ENCODE measurements around the gene PLCH2. TPM values are rescaled to one million over a fixed set of nuclear protein-coding genes. Genes with fewer than 3 reads are reported as not detected.

Gene PLCH2
- total RNA-seq, 1 donor from 2014 or later = 30.7 TPM

DNA sequence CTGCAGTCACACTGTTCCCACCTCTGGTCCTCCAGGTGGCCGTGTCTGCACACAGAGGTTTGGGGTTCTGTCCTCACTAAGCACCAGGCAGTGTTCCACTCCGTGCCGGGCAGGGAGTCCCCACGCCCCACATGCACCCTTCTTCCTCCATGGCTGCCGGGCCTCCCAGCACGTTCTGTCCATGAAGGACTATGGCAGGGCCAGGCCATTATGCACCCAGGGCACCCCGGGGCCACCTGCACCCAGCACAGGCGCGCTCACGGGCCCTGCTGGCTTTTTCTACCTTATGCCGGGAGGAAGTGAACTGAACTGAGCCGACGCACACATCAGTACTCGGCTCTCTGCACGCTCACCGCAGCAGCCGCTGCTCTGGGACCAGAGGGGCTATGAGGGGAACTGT, 40.0 kb downstream of the PLCH2 start:
- Histone ChIP-seq H3K4me3 (no peak overlapping the region), H3K9me3 (no peaks in the 10 kb centered on the region), H3K27me3 (no peaks in the 10 kb centered on the region), H3K4me1 (no peaks in the 10 kb centered on the region), H3K36me3 (peaks cover 3 to 93% of the 10 kb centered on the region in 2 donors), H3K27ac (no peak overlapping the region)
- no peak for TF ChIP-seq POLR2A (IDR thresholded peaks at IDR 0.05)
- no peak for TF ChIP-seq POLR2AphosphoS5 (IDR thresholded peaks at IDR 0.05; ENCODE audit: insufficient read depth in 1 of 2, low read depth in 1 of 2)
- TF ChIP-seq, protein P1, sequence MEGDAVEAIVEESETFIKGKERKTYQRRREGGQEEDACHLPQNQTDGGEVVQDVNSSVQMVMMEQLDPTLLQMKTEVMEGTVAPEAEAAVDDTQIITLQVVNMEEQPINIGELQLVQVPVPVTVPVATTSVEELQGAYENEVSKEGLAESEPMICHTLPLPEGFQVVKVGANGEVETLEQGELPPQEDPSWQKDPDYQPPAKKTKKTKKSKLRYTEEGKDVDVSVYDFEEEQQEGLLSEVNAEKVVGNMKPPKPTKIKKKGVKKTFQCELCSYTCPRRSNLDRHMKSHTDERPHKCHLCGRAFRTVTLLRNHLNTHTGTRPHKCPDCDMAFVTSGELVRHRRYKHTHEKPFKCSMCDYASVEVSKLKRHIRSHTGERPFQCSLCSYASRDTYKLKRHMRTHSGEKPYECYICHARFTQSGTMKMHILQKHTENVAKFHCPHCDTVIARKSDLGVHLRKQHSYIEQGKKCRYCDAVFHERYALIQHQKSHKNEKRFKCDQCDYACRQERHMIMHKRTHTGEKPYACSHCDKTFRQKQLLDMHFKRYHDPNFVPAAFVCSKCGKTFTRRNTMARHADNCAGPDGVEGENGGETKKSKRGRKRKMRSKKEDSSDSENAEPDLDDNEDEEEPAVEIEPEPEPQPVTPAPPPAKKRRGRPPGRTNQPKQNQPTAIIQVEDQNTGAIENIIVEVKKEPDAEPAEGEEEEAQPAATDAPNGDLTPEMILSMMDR (IDR thresholded peaks at IDR 0.05) = no peak
- intact Hi-C loops (cut with DNase I) = no loop called here
- no peak for DNase-seq (ENCODE audit: extremely low spot score in 2 of 2)

DNA sequence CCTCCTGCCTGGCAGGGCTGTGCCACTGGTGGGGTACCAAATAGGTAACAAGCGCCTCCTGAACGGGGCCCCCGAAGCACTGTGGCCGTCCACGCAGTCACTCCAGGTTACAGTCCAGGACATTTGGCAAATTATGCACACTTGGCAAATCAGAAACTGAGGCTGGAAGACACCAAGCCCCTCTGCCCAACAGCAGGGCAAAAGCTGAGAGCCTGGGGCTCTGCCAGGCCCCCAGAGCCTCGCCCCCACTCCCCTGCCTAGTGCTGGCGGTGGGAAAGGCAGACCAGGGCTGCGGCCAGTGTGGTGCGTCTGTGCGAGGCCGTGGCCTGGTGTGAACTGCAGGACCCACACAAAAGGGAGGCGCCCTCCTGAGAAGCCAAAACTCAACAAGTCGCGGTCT, 40.9 kb downstream of the PLCH2 start:
- no peak overlapping the region for H3K27ac ChIP-seq
- no peaks in the 10 kb centered on the region for H3K4me1 ChIP-seq
- no peak for TF ChIP-seq POLR2AphosphoS5 (IDR thresholded peaks at IDR 0.05; ENCODE audit: insufficient read depth in 1 of 2, low read depth in 1 of 2)
- TF ChIP-seq, protein P1 (IDR thresholded peaks at IDR 0.05) = no peak
- no peak for TF ChIP-seq POLR2A (IDR thresholded peaks at IDR 0.05)
- intact Hi-C loops (cut with DNase I) = no loop called here
- no peak for DNase-seq (ENCODE audit: extremely low spot score in 2 of 2)
- H3K4me3 ChIP-seq = no peak overlapping the region
- H3K27me3 ChIP-seq = no peaks in the 10 kb centered on the region
- no peaks in the 10 kb centered on the region for H3K9me3 ChIP-seq
- peaks cover 0 to 93% of the 10 kb centered on the region in 2 donors for H3K36me3 ChIP-seq

DNA sequence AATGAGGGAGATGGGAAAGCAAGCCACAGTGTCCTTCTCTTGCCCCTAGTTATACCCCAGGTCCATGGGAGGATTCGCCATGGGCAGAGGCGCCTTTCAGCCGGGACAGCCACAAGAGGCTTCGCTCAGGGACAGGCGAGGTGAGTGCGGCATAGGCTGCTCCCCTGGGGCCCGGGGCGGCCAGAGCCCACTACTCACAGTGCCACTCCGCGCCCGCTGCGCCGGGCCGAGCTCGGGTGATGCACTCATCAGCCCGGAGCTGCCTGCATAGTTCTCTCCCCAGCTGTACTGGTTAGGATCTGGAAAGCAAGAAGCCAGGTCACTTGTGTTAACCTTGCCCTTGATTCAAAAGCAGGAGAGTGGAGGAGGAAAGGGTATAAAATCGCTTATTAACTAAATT, 41.9 kb downstream of the PLCH2 start:
- TF ChIP-seq, protein P1 (IDR thresholded peaks at IDR 0.05) = no peak
- intact Hi-C loops (cut with DNase I) = no loop called here
- no peaks in the 10 kb centered on the region for H3K27me3 ChIP-seq
- H3K9me3 ChIP-seq = no peaks in the 10 kb centered on the region
- no peaks in the 10 kb centered on the region for H3K4me1 ChIP-seq
- no peak for DNase-seq (ENCODE audit: extremely low spot score in 2 of 2)
- H3K4me3 ChIP-seq = no peak overlapping the region
- peaks cover 0 to 82% of the 10 kb centered on the region in 2 donors for H3K36me3 ChIP-seq
- no peak overlapping the region for H3K27ac ChIP-seq

DNA sequence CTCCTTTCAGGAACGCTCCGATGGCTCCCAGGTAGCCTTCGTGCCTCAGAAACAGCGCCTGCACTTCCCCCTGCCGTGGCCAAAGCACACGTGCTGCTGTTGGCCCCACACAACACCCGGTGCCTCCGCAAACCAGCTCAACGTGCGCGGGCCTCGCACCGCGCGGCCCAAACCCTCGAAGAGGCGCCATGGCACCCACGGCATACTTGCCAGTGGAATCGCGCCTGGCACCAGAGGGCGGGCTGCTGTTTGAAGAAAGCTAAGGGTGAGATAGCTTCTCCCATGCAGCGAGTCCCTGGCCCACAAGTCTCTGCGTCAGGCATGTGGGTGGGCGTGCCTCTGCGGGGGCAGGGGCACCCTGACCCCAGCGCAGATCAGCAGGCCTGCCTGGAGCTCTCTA, 42.4 kb downstream of the PLCH2 start:
- H3K4me3 ChIP-seq = no peak overlapping the region
- H3K27me3 ChIP-seq = no peaks in the 10 kb centered on the region
- TF ChIP-seq, protein P1 (IDR thresholded peaks at IDR 0.05) = no peak
- TF ChIP-seq POLR2AphosphoS5 (IDR thresholded peaks at IDR 0.05; ENCODE audit: insufficient read depth in 1 of 2, low read depth in 1 of 2) (no peak), POLR2A (IDR thresholded peaks at IDR 0.05) (no peak)
- no peak for DNase-seq (ENCODE audit: extremely low spot score in 2 of 2)
- peaks cover 6% of the 10 kb centered on the region for H3K4me1 ChIP-seq
- H3K36me3 ChIP-seq = peaks cover 0 to 77% of the 10 kb centered on the region in 2 donors
- intact Hi-C loops (cut with DNase I) = no loop called here
- no peaks in the 10 kb centered on the region for H3K9me3 ChIP-seq
- no peak overlapping the region for H3K27ac ChIP-seq

DNA sequence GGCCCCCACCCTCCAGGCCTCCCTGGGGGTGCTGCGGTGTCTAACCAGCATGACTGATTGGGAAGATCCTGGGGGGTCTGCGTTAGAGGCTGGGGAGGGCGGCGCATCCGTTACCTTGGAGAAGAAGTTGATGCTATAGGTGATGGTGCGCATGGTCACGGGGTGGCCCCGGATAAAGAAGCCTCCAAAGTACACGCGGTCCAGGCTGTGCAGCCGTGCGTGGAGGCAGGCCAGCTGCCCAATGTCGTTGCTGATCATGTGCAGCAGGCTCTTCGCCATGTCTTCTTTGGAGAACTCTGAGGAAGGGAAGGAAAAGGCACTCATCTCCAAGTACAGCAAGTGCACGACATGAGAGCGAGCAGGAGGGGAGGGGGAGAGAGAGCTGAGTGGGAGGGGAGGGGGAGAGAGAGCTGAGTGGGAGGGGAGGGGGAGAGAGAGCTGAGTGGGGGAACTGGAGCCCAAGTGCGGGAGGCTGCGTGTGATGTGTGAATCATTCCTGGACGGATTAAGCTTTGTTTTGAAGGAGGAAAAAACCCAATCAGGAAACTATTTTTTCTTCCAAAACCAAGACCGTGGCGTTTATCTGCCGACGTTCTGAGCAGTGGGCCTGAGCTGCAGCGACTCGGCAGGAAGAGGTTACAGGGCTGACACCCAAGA, 43.1 kb downstream of the PLCH2 start:
- TF ChIP-seq, protein P1 (IDR thresholded peaks at IDR 0.05) = no peak
- no peak for TF ChIP-seq POLR2A (IDR thresholded peaks at IDR 0.05)
- TF ChIP-seq POLR2AphosphoS5 (IDR thresholded peaks at IDR 0.05; ENCODE audit: insufficient read depth in 1 of 2, low read depth in 1 of 2) = no peak
- intact Hi-C loops (cut with DNase I) = no loop called here
- no peaks in the 10 kb centered on the region for H3K27me3 ChIP-seq
- H3K27ac ChIP-seq = no peak overlapping the region
- no peak overlapping the region for H3K4me3 ChIP-seq
- H3K4me1 ChIP-seq = peaks cover 12% of the 10 kb centered on the region
- no peak for DNase-seq (ENCODE audit: extremely low spot score in 2 of 2)
- H3K9me3 ChIP-seq = no peaks in the 10 kb centered on the region
- H3K36me3 ChIP-seq = peaks cover 0 to 70% of the 10 kb centered on the region in 2 donors
